GM12873 (cell line): ENCODE data around the gene SPRED3.

Source experiments
- CTCF ChIP-seq: IDR thresholded peaks from 2 replicates; pipeline ENCODE4 v1.5.1; 2012; ENCODE audit warnings: low read depth, mild to moderate bottlenecking, moderate library complexity, low read length, control low read depth; ENCODE audit not compliant: insufficient read depth; ENCODE audit errors: missing control alignments

Gene SPRED3

GRCh38 chr19:38387550-38388348 is 748 bp upstream of the SPRED3 start, which contains the start of gene GGN:
Gene GGN, minus strand, starts transcription at chr19:38388034. Its CDS starts 773 bp downstream, at chr19:38387261.
- no peak for TF ChIP-seq CTCF

GRCh38 chr19:38389101-38389925 is 816 bp downstream of the SPRED3 start:
- TF ChIP-seq CTCF = no peak

- no peak for TF ChIP-seq CTCF
Measured at GRCh38 chr19:38389957-38390924, 1.7 kb downstream of the SPRED3 start.

GRCh38 chr19:38391911-38392464 is 3.5 kb downstream of the SPRED3 start:
- no peak for TF ChIP-seq CTCF

- TF ChIP-seq CTCF = no peak
Measured at GRCh38 chr19:38392707-38393308, 4.3 kb downstream of the SPRED3 start.

GRCh38 chr19:38394488-38394887 is 6.0 kb downstream of the SPRED3 start:
- no peak for TF ChIP-seq CTCF
